GM12875 (cell line): ENCODE results near the gene TMEM191C.
A peak's percentile ranks its signal among the peaks of the same experiment; 100 is the strongest.
"Not testable (repeated sequence)": the region's sequence is repeated elsewhere in the genome, so short reads cannot be mapped to it uniquely, and the experiment has no call there.

Experiments used
- H3K4me3 ChIP-seq: one replicate; pipeline ENCODE4 v1.5.1; 2011; ENCODE audit warnings: low read depth, low read length, control low read depth

TMEM191C gene

GRCh38 chr22:21467337-21468193 is at the start of gene TMEM191C:
TMEM191C (plus strand) TSS chr22:21467387; CDS start chr22:21467460, 73 bp downstream.
- peak within 1 kb of the TSS; percentile 31 for H3K4me3 ChIP-seq

- peak overlapping the region; percentile 51 for H3K4me3 ChIP-seq
Measured at GRCh38 chr22:21417853-21418252, 49.3 kb upstream of the TMEM191C start.

- H3K4me3 ChIP-seq: not testable (repeated sequence)
Measured at GRCh38 chr22:21418974-21419638, 48.1 kb upstream of the TMEM191C start.

- not testable (repeated sequence) for H3K4me3 ChIP-seq
Measured at GRCh38 chr22:21420180-21420763, 46.9 kb upstream of the TMEM191C start.

GRCh38 chr22:21424084-21424709 is 43.0 kb upstream of the TMEM191C start:
- H3K4me3 ChIP-seq: not testable (repeated sequence)

- H3K4me3 ChIP-seq: not testable (repeated sequence)
Measured at GRCh38 chr22:21434378-21435233, 32.6 kb upstream of the TMEM191C start.

GRCh38 chr22:21435998-21436810 is 31.0 kb upstream of the TMEM191C start:
- H3K4me3 ChIP-seq: not testable (repeated sequence)

GRCh38 chr22:21438013-21438412 is 29.2 kb upstream of the TMEM191C start:
- H3K4me3 ChIP-seq: not testable (repeated sequence)

GRCh38 chr22:21440018-21440636 is 27.1 kb upstream of the TMEM191C start:
- not testable (repeated sequence) for H3K4me3 ChIP-seq

GRCh38 chr22:21440676-21441075 is 26.5 kb upstream of the TMEM191C start:
- not testable (repeated sequence) for H3K4me3 ChIP-seq

- H3K4me3 ChIP-seq: not testable (repeated sequence)
Measured at GRCh38 chr22:21441170-21441569, 26.0 kb upstream of the TMEM191C start.

GRCh38 chr22:21442123-21442522 is 25.1 kb upstream of the TMEM191C start:
- not testable (repeated sequence) for H3K4me3 ChIP-seq

GRCh38 chr22:21442646-21443045 is 24.5 kb upstream of the TMEM191C start:
- not testable (repeated sequence) for H3K4me3 ChIP-seq
